H1 (cell line): ENCODE data around the gene IP6K3. TPM values are rescaled to one million over a fixed set of nuclear protein-coding genes. Genes with fewer than 3 reads are reported as not detected.

ENCODE experiments used
- CREB1 ChIP-seq: IDR thresholded peaks from 2 replicates; pipeline ENCODE4 v1.6.1; 2012; ENCODE audit warnings: inconsistent platforms
- POLR2A ChIP-seq, 2 experiments: IDR thresholded peaks; 1 replicate in 1 of 2; 2 replicates in 1 of 2; pipeline ENCODE4 v1.6.1; 2011; ENCODE audit warnings: low read depth in 2 of 2, low read length in 2 of 2, mild to moderate bottlenecking in 2 of 2; ENCODE audit errors: control extremely low read depth in 1 of 2
- RXRA ChIP-seq: IDR thresholded peaks from 2 replicates; pipeline ENCODE4 v1.6.1; 2011; ENCODE audit warnings: low read depth, mild to moderate bottlenecking, low read length, moderate library complexity; ENCODE audit not compliant: insufficient read depth
- SAP30 ChIP-seq: fragments of 300-600 bp; sonication (generic); IDR thresholded peaks from 2 replicates; pipeline ENCODE4 v1.7.1; 2012; ENCODE audit warnings: low read length, moderate library complexity, mild to moderate bottlenecking, inconsistent platforms; ENCODE audit not compliant: insufficient read depth, insufficient replicate concordance
- SIN3A ChIP-seq, 2 experiments: IDR thresholded peaks in 1 of 2; conservative IDR thresholded peaks in 1 of 2; 2 replicates each; pipeline ENCODE4 v1.6.1; 2011 to 2012; ENCODE audit warnings: low read length in 2 of 2, improper control_type of control experiment in 1 of 2, low read depth in 1 of 2, mild to moderate bottlenecking in 1 of 2
- TCF12 ChIP-seq: IDR thresholded peaks from 2 replicates; pipeline ENCODE4 v1.6.1; 2011; ENCODE audit warnings: low read depth, mild to moderate bottlenecking, low read length
- polyA plus RNA-seq, 7 experiments: library from polyadenylated mRNA; depleted of rRNA in 3 of 7; stranded (reverse) in 5 of 7; unstranded in 2 of 7; fragments of >200 nt in 5 of 7; fragments of 200-250 nt in 2 of 7; gene quantifications; 1 replicate in 5 of 7; 2 replicates in 1 of 7; 4 replicates in 1 of 7; pipeline versions ENCODE4 v1.2.1 to v1.2.3, GENCODE V29; 2011 to 2013; ENCODE audit warnings: missing spikeins in 2 of 7, mixed read lengths in 2 of 7
- total RNA-seq: library from RNA; stranded (reverse); fragmentation: NEBNext Ultra II Directional; extraction: Animal tissue kit (Norgen Biotek cat#: 25700); gene quantifications from 2 replicates; pipeline ENCODE4 v1.2.1, GENCODE V29; 2021

IP6K3 gene
- total and polyA plus RNA-seq, 2 of the 8 experiments (the other 6 are each of a cell fraction or from before 2014, with no cell fraction given), result 0.22 to 0.73 TPM

DNA sequence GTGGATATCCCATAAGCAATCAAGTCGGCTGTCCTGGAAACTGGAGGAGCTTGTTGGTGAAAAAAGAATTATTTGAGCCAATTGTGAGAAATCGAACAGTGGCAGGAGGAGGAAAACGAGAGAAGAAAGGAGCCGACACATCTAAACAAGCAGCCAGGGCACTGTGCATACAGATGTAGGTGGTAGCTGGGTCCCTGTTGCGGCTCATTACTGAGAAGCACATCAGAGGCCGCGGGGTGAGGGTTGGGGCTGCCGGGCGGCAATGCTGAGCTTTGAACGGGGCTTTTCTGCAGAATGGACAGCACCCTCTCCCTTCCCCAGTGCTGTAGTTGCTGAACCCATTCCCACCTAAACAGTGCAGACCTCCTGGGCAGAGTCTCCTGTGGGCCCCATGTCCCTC is 46.3 kb upstream of the IP6K3 start (continued):
- no peak for TF ChIP-seq SIN3A (conservative IDR thresholded peaks at IDR 0.05 in 1 of 2, IDR thresholded peaks at IDR 0.05 in 1 of 2; ENCODE audit: low read depth in 1 of 2, low read length in 2 of 2)
- TF ChIP-seq RXRA, result no peak
- TF ChIP-seq TCF12, result no peak
- TF ChIP-seq SAP30, result no peak
- no peak for TF ChIP-seq CREB1
- TF ChIP-seq POLR2A (IDR thresholded peaks at IDR 0.05; ENCODE audit: control extremely low read depth in 1 of 2, low read depth in 2 of 2, low read length in 2 of 2), result no peak
